HUES64 (cell line): ENCODE results near the gene SMG7.

Experiments used
- H3K27ac ChIP-seq: 2 replicates; pipeline ENCODE4 v1.7.0; 2013; ENCODE audit warnings: low read depth, low read length, inconsistent platforms
- H3K27me3 ChIP-seq: 2 replicates; pipeline ENCODE4 v1.6.1; 2013; ENCODE audit warnings: mild to moderate bottlenecking, low read length; ENCODE audit not compliant: insufficient read depth
- H3K36me3 ChIP-seq: 2 replicates; pipeline ENCODE4 v1.6.1; 2013; ENCODE audit warnings: mild to moderate bottlenecking, low read length; ENCODE audit not compliant: insufficient read depth
- H3K4me1 ChIP-seq: 2 replicates; pipeline ENCODE4 v1.6.1; 2013; ENCODE audit warnings: mild to moderate bottlenecking, low read length, moderate library complexity; ENCODE audit not compliant: insufficient read depth
- H3K4me3 ChIP-seq: 2 replicates; pipeline ENCODE4 v1.5.1; 2013; ENCODE audit warnings: mild to moderate bottlenecking, low read length, moderate library complexity
- H3K9ac ChIP-seq: 2 replicates; pipeline ENCODE4 v1.6.1; 2013; ENCODE audit warnings: mild to moderate bottlenecking, low read depth, low read length
- H3K9me3 ChIP-seq: 2 replicates; pipeline ENCODE4 v1.6.1; 2013; ENCODE audit warnings: low read depth, low read length; ENCODE audit not compliant: insufficient read depth
- WGBS: fragments of 150-250, 120-280 bp; methylation state at CpG from one replicate; pipeline ENCODE4 v1.1.7; 2013; ENCODE audit warnings: missing lambda C conversion rate; 5-methylcytosine and 5-hydroxymethylcytosine counted together

Gene SMG7

GRCh38 chr1:183580281-183580682, 108.0 kb downstream of the SMG7 start:
- 68% methylated on average over 8 of the region's 8 CpGs for WGBS
- H3K36me3 ChIP-seq = no peaks in the 10 kb centered on the region
- no peak overlapping the region for H3K4me3 ChIP-seq
- H3K9me3 ChIP-seq = no peaks in the 10 kb centered on the region
- no peaks in the 10 kb centered on the region for H3K4me1 ChIP-seq
- H3K27me3 ChIP-seq = no peaks in the 10 kb centered on the region
- H3K9ac ChIP-seq = no peak overlapping the region
- no peak overlapping the region for H3K27ac ChIP-seq

- WGBS = 92% methylated on average over 12 of the region's 12 CpGs
- no peaks in the 10 kb centered on the region for H3K4me1 ChIP-seq
- no peak overlapping the region for H3K9ac ChIP-seq
Measured at GRCh38 chr1:183582021-183582713, 109.9 kb downstream of the SMG7 start.

GRCh38 chr1:183583466-183583865, 111.2 kb downstream of the SMG7 start:
- Histone ChIP-seq H3K27me3 (no peaks in the 10 kb centered on the region), H3K9ac (no peak overlapping the region), H3K4me1 (no peaks in the 10 kb centered on the region), H3K36me3 (no peaks in the 10 kb centered on the region), H3K9me3 (no peaks in the 10 kb centered on the region), H3K27ac (no peak overlapping the region), H3K4me3 (no peak overlapping the region)
- WGBS = 92% methylated on average over 6 of the region's 6 CpGs

More at GRCh38 chr1:183582021-183582713, 109.9 kb downstream of the SMG7 start:
- no peak overlapping the region for H3K27ac ChIP-seq
- H3K9me3 ChIP-seq = no peaks in the 10 kb centered on the region
- H3K4me3 ChIP-seq = no peak overlapping the region
- H3K27me3 ChIP-seq = no peaks in the 10 kb centered on the region
- no peaks in the 10 kb centered on the region for H3K36me3 ChIP-seq

- H3K36me3 ChIP-seq = no peaks in the 10 kb centered on the region
- no peak overlapping the region for H3K9ac ChIP-seq
- H3K9me3 ChIP-seq = no peaks in the 10 kb centered on the region
- WGBS = 94% methylated on average over 4 of the region's 5 CpGs
- no peak overlapping the region for H3K27ac ChIP-seq
- peaks cover 5% of the 10 kb centered on the region for H3K4me1 ChIP-seq
- no peaks in the 10 kb centered on the region for H3K27me3 ChIP-seq
- no peak overlapping the region for H3K4me3 ChIP-seq
Measured at GRCh38 chr1:183584147-183584546, 111.8 kb downstream of the SMG7 start.

- Histone ChIP-seq H3K9me3 (no peaks in the 10 kb centered on the region), H3K27ac (no peak overlapping the region), H3K4me3 (no peak overlapping the region), H3K4me1 (peaks cover 5% of the 10 kb centered on the region), H3K36me3 (no peaks in the 10 kb centered on the region), H3K9ac (no peak overlapping the region), H3K27me3 (no peaks in the 10 kb centered on the region)
- 94% methylated on average over 6 of the region's 6 CpGs for WGBS
Measured at GRCh38 chr1:183585038-183585437, 112.7 kb downstream of the SMG7 start.

- Histone ChIP-seq H3K9ac (no peak overlapping the region), H3K4me1 (peaks cover 5% of the 10 kb centered on the region), H3K27ac (no peak overlapping the region), H3K4me3 (no peak overlapping the region), H3K9me3 (no peaks in the 10 kb centered on the region), H3K27me3 (no peaks in the 10 kb centered on the region), H3K36me3 (no peaks in the 10 kb centered on the region)
- WGBS = 94% methylated on average over 1 of the region's 1 CpG
Measured at GRCh38 chr1:183586455-183586854, 114.2 kb downstream of the SMG7 start.

GRCh38 chr1:183586926-183587325, 114.6 kb downstream of the SMG7 start:
- Histone ChIP-seq H3K9me3 (no peaks in the 10 kb centered on the region), H3K4me3 (no peak overlapping the region), H3K27ac (no peak overlapping the region), H3K36me3 (no peaks in the 10 kb centered on the region), H3K27me3 (no peaks in the 10 kb centered on the region), H3K9ac (no peak overlapping the region), H3K4me1 (peaks cover 5% of the 10 kb centered on the region)
- WGBS = 90% methylated on average over 8 of the region's 8 CpGs

- no peaks in the 10 kb centered on the region for H3K27me3 ChIP-seq
Measured at GRCh38 chr1:183588827-183589226, 116.5 kb downstream of the SMG7 start.

GRCh38 chr1:183589384-183589783, 117.1 kb downstream of the SMG7 start:
- Histone ChIP-seq H3K4me3 (no peak overlapping the region), H3K27me3 (no peaks in the 10 kb centered on the region), H3K9ac (no peak overlapping the region), H3K4me1 (peaks cover 5% of the 10 kb centered on the region), H3K27ac (no peak overlapping the region), H3K36me3 (no peaks in the 10 kb centered on the region), H3K9me3 (no peaks in the 10 kb centered on the region)
- WGBS = 90% methylated on average over 5 of the region's 5 CpGs

More at GRCh38 chr1:183588827-183589226, 116.5 kb downstream of the SMG7 start:
- Histone ChIP-seq H3K9ac (no peak overlapping the region), H3K4me1 (peaks cover 5% of the 10 kb centered on the region), H3K36me3 (no peaks in the 10 kb centered on the region), H3K4me3 (no peak overlapping the region), H3K9me3 (no peaks in the 10 kb centered on the region), H3K27ac (no peak overlapping the region)

- Histone ChIP-seq H3K4me1 (peaks cover 5% of the 10 kb centered on the region), H3K36me3 (no peaks in the 10 kb centered on the region), H3K27me3 (no peaks in the 10 kb centered on the region), H3K4me3 (no peak overlapping the region), H3K27ac (no peak overlapping the region), H3K9ac (no peak overlapping the region), H3K9me3 (no peaks in the 10 kb centered on the region)
- 91% methylated on average over 4 of the region's 4 CpGs for WGBS
Measured at GRCh38 chr1:183589874-183590243, 117.6 kb downstream of the SMG7 start.

- WGBS = 91% methylated on average over 6 of the region's 6 CpGs
- H3K9ac ChIP-seq = no peak within 1 kb of the TSS
- no peaks in the 10 kb centered on the region for H3K9me3 ChIP-seq
- no peaks in the 10 kb centered on the region for H3K27me3 ChIP-seq
- no peak within 1 kb of the TSS for H3K27ac ChIP-seq
- no peak within 1 kb of the TSS for H3K4me3 ChIP-seq
- no peaks in the 10 kb centered on the region for H3K36me3 ChIP-seq
- peaks cover 5% of the 10 kb centered on the region for H3K4me1 ChIP-seq
Measured at GRCh38 chr1:183590244-183591191, 118.2 kb downstream of the SMG7 start, which contains the start of gene NCF2. Gene NCF2 (minus strand): TSS chr1:183590459. CDS start chr1:183590329, 130 bp downstream.
